Smooth muscle cell (in vitro differentiated cells): ENCODE data around the gene UROD. TPM values are rescaled to one million over a fixed set of nuclear protein-coding genes. Genes with fewer than 3 reads are reported as not detected.

Source experiments
- DNase-seq: peaks from one replicate; lab custom pipeline; 2025; ENCODE audit not compliant: unreplicated experiment; lab: John Stamatoyannopoulos, UW
- H2AFZ ChIP-seq: fragments of 200-600 bp; sonication (generic); 2 replicates; pipeline ENCODE4 v1.6.0; 2016; ENCODE audit warnings: antibody characterized with exemption, low read depth, mild to moderate bottlenecking
- H3F3A ChIP-seq: fragments of 200-600 bp; sonication (generic); 2 replicates; pipeline ENCODE4 v1.6.0; 2017; ENCODE audit warnings: antibody characterized with exemption, low read depth
- H3K27ac ChIP-seq: fragments of 200-600 bp; sonication (generic); 2 replicates; pipeline ENCODE4 v1.5.1; 2016; ENCODE audit warnings: low read depth, mild to moderate bottlenecking
- H3K27me3 ChIP-seq: fragments of 200-600 bp; sonication (generic); 2 replicates; pipeline ENCODE4 v1.6.1; 2016; ENCODE audit warnings: low read depth, mild to moderate bottlenecking
- H3K36me3 ChIP-seq: fragments of 200-600 bp; sonication (generic); 2 replicates; pipeline ENCODE4 v1.5.1; 2016; ENCODE audit warnings: low read depth
- H3K4me1 ChIP-seq: fragments of 200-600 bp; sonication (generic); 2 replicates; pipeline ENCODE4 v1.5.1; 2016; ENCODE audit warnings: low read depth
- H3K4me2 ChIP-seq: fragments of 200-600 bp; sonication (generic); 2 replicates; pipeline ENCODE4 v1.6.0; 2016; ENCODE audit warnings: mild to moderate bottlenecking
- H3K4me3 ChIP-seq: fragments of 200-600 bp; sonication (generic); 2 replicates; pipeline ENCODE4 v1.5.1; 2016; ENCODE audit warnings: mild to moderate bottlenecking
- H3K79me2 ChIP-seq: fragments of 200-600 bp; sonication (generic); 2 replicates; pipeline ENCODE4 v1.6.0; 2016; ENCODE audit warnings: low read depth, mild to moderate bottlenecking
- H3K9ac ChIP-seq: fragments of 200-600 bp; sonication (generic); 2 replicates; pipeline ENCODE4 v1.6.0; 2016; ENCODE audit warnings: low read depth
- H3K9me3 ChIP-seq: fragments of 200-600 bp; sonication (generic); replicated peaks from 2 replicates; pipeline ENCODE4 v1.5.1; 2016; ENCODE audit warnings: low read depth
- H4K20me1 ChIP-seq: fragments of 200-600 bp; sonication (generic); 2 replicates; pipeline ENCODE4 v1.6.0; 2016; ENCODE audit warnings: low read depth
- CTCF ChIP-seq: fragments of 200-600 bp; sonication (generic); IDR thresholded peaks from 2 replicates; pipeline ENCODE4 v1.5.1; 2017; ENCODE audit warnings: borderline replicate concordance, mild to moderate bottlenecking, antibody characterized with exemption; ENCODE audit not compliant: insufficient read depth, poor library complexity, severe bottlenecking
- WGBS: methylation state at CpG from one replicate; pipeline ENCODE4 v1.1.7; 2016; ENCODE audit warnings: low lambda C conversion rate; 5-methylcytosine and 5-hydroxymethylcytosine counted together
- polyA plus RNA-seq: library from polyadenylated mRNA; unstranded; fragments of >200 nt; fragmentation: Nextera tagmentation; extraction: Ambion mirVana; gene quantifications from 2 replicates; pipeline ENCODE4 v1.2.1, GENCODE V29; 2016
- total RNA-seq: library from RNA; depleted of rRNA; stranded (reverse); fragments of >200 nt; gene quantifications from 2 replicates; pipeline ENCODE4 v1.2.3, GENCODE V29; 2014

The UROD gene
- total and polyA plus RNA-seq, 2 experiments from 2014 or later: 82.4 to 123 TPM

GRCh38 chr1:45026446-45026845 is 14.4 kb downstream of the UROD start:
- no peak overlapping the region for H3K4me3 ChIP-seq
- H3K9me3 ChIP-seq: no peaks in the 10 kb centered on the region
- no peak overlapping the region for H3K27ac ChIP-seq
- DNase-seq: no peak
- WGBS: 97% methylated on average over 1 of the region's 1 CpG
- H3K79me2 ChIP-seq: no peaks in the 10 kb centered on the region
- no peaks in the 10 kb centered on the region for H3K27me3 ChIP-seq
- H2AFZ ChIP-seq: no peak overlapping the region
- H4K20me1 ChIP-seq: no peaks in the 10 kb centered on the region
- TF ChIP-seq CTCF: no peak
- no peaks in the 10 kb centered on the region for H3K4me1 ChIP-seq
- no peak overlapping the region for H3K4me2 ChIP-seq
- no peak overlapping the region for H3K9ac ChIP-seq
- no peaks in the 10 kb centered on the region for H3K36me3 ChIP-seq
- no peaks in the 10 kb centered on the region for H3F3A ChIP-seq

GRCh38 chr1:45032837-45033236 is 20.8 kb downstream of the UROD start:
- H3K9ac ChIP-seq: no peak overlapping the region
- 87% methylated on average over 2 of the region's 2 CpGs for WGBS
- DNase-seq: no peak
- no peaks in the 10 kb centered on the region for H4K20me1 ChIP-seq
- H2AFZ ChIP-seq: no peak overlapping the region
- H3K9me3 ChIP-seq: no peaks in the 10 kb centered on the region
- no peaks in the 10 kb centered on the region for H3K79me2 ChIP-seq
- H3K27me3 ChIP-seq: no peaks in the 10 kb centered on the region
- H3K4me3 ChIP-seq: no peak overlapping the region
- TF ChIP-seq CTCF: no peak
- H3F3A ChIP-seq: no peaks in the 10 kb centered on the region
- no peaks in the 10 kb centered on the region for H3K4me1 ChIP-seq
- H3K27ac ChIP-seq: no peak overlapping the region
- H3K36me3 ChIP-seq: no peaks in the 10 kb centered on the region
- no peak overlapping the region for H3K4me2 ChIP-seq

- 85% methylated on average over 1 of the region's 1 CpG for WGBS
- no peak for DNase-seq
- Histone ChIP-seq H3K4me2 (no peak overlapping the region), H3K9me3 (no peaks in the 10 kb centered on the region), H3K36me3 (no peaks in the 10 kb centered on the region), H3K4me1 (no peaks in the 10 kb centered on the region), H3K27ac (no peak overlapping the region), H4K20me1 (no peaks in the 10 kb centered on the region), H3K9ac (no peak overlapping the region), H3F3A (no peaks in the 10 kb centered on the region), H3K27me3 (no peaks in the 10 kb centered on the region), H3K4me3 (no peak overlapping the region), H3K79me2 (no peaks in the 10 kb centered on the region), H2AFZ (no peak overlapping the region)
- TF ChIP-seq CTCF: no peak
Observed at GRCh38 chr1:45033356-45033755, 21.3 kb downstream of the UROD start.

GRCh38 chr1:45035631-45036301 is 23.7 kb downstream of the UROD start:
- Histone ChIP-seq H3K36me3 (no peaks in the 10 kb centered on the region), H3F3A (no peaks in the 10 kb centered on the region), H3K9ac (no peak overlapping the region), H3K4me3 (no peak overlapping the region), H4K20me1 (no peaks in the 10 kb centered on the region), H2AFZ (no peak overlapping the region), H3K27ac (no peak overlapping the region), H3K9me3 (no peaks in the 10 kb centered on the region), H3K79me2 (no peaks in the 10 kb centered on the region), H3K4me2 (no peak overlapping the region), H3K4me1 (no peaks in the 10 kb centered on the region), H3K27me3 (no peaks in the 10 kb centered on the region)
- no peak for DNase-seq
- WGBS: 89% methylated on average over 7 of the region's 7 CpGs
- TF ChIP-seq CTCF: no peak
